Neuronal stem cell (in vitro differentiated cells): ENCODE data around the gene KIAA1671.

Experiments used
- DNase-seq: peaks from one replicate; pipeline ENCODE4 v3.0.0-alpha.2; 2013; ENCODE audit warnings: low spot score
- H2AFZ ChIP-seq: one replicate; pipeline ENCODE4 v1.6.1; 2013; ENCODE audit warnings: mild to moderate bottlenecking, low read length, inconsistent platforms
- H2AK5ac ChIP-seq: 2 replicates; pipeline ENCODE4 v1.6.1; 2013; ENCODE audit warnings: low read depth, mild to moderate bottlenecking, inconsistent platforms, low read length, moderate library complexity, mixed read lengths
- H2BK120ac ChIP-seq: 2 replicates; pipeline ENCODE4 v1.6.1; 2013; ENCODE audit warnings: low read depth, mild to moderate bottlenecking, inconsistent platforms, low read length, moderate library complexity, mixed read lengths
- H2BK12ac ChIP-seq: one replicate; pipeline ENCODE4 v1.6.1; 2013; ENCODE audit warnings: low read length, inconsistent platforms
- H2BK15ac ChIP-seq: 2 replicates; pipeline ENCODE4 v1.6.1; 2013; ENCODE audit warnings: mild to moderate bottlenecking, low read length, inconsistent platforms, mixed read lengths
- H2BK5ac ChIP-seq: one replicate; pipeline ENCODE4 v1.6.1; 2013; ENCODE audit warnings: inconsistent platforms, mild to moderate bottlenecking, low read length, moderate library complexity
- H3K14ac ChIP-seq: one replicate; pipeline ENCODE4 v1.6.1; 2013; ENCODE audit warnings: low read length, inconsistent platforms
- H3K18ac ChIP-seq: 2 replicates; pipeline ENCODE4 v1.6.1; 2013; ENCODE audit warnings: low read length, inconsistent platforms
- H3K23ac ChIP-seq: 2 replicates; pipeline ENCODE4 v1.6.1; 2013; ENCODE audit warnings: low read depth, mild to moderate bottlenecking, mixed read lengths, low read length, inconsistent platforms; ENCODE audit not compliant: poor library complexity
- H3K27ac ChIP-seq: replicated peaks from 3 replicates; pipeline ENCODE4 v1.5.1; 2013; ENCODE audit warnings: low read length, inconsistent platforms
- H3K27me3 ChIP-seq, 3 experiments: 2 replicates each; pipeline ENCODE4 v1.6.1; 2013; ENCODE audit warnings: low read length in 3 of 3, mild to moderate bottlenecking in 2 of 3, inconsistent platforms in 1 of 3, low read depth in 1 of 3, mixed read lengths in 1 of 3, moderate library complexity in 1 of 3; ENCODE audit not compliant: control insufficient read depth in 3 of 3, insufficient read depth in 3 of 3
- H3K36me3 ChIP-seq, 2 donors: replicated peaks in 1 of 2; 2 replicates each; pipeline ENCODE4 v1.6.1; 2013; ENCODE audit warnings: low read length in 2 of 2; ENCODE audit not compliant: control insufficient read depth in 2 of 2, insufficient read depth in 2 of 2
- H3K4ac ChIP-seq: 2 replicates; pipeline ENCODE4 v1.6.1; 2013; ENCODE audit warnings: inconsistent platforms, mild to moderate bottlenecking, low read length, moderate library complexity
- H3K4me1 ChIP-seq, 2 donors: 1 replicate in 1 of 2; 2 replicates in 1 of 2; pipeline ENCODE4 v1.6.1; 2013; ENCODE audit warnings: low read length in 2 of 2, low read depth in 1 of 2; ENCODE audit not compliant: control insufficient read depth in 2 of 2, insufficient read depth in 1 of 2
- H3K4me2 ChIP-seq: one replicate; pipeline ENCODE4 v1.6.1; 2013; ENCODE audit warnings: mild to moderate bottlenecking, low read length, inconsistent platforms; ENCODE audit not compliant: insufficient read depth, poor library complexity, severe bottlenecking
- H3K4me3 ChIP-seq, 2 donors: 2 replicates each; pipeline ENCODE4 v1.5.1; 2013; ENCODE audit warnings: low read length in 2 of 2, mild to moderate bottlenecking in 2 of 2, inconsistent platforms in 1 of 2, moderate library complexity in 1 of 2
- H3K79me1 ChIP-seq: one replicate; pipeline ENCODE4 v1.6.1; 2013; ENCODE audit warnings: low read depth, mild to moderate bottlenecking, inconsistent platforms, low read length, moderate library complexity
- H3K9ac ChIP-seq: one replicate; pipeline ENCODE4 v1.6.1; 2013; ENCODE audit warnings: mild to moderate bottlenecking, low read depth, low read length, inconsistent platforms; ENCODE audit not compliant: poor library complexity
- H3K9me3 ChIP-seq, 2 donors: replicated peaks in 1 of 2; 2 replicates each; pipeline versions ENCODE3 to v1.6.1; 2013; ENCODE audit warnings: low read length in 2 of 2, mild to moderate bottlenecking in 2 of 2, inconsistent platforms in 1 of 2, low read depth in 1 of 2, mixed read lengths in 1 of 2, moderate library complexity in 1 of 2; ENCODE audit not compliant: control insufficient read depth in 2 of 2, insufficient read depth in 1 of 2
- H4K8ac ChIP-seq: one replicate; pipeline ENCODE4 v1.6.1; 2013; ENCODE audit warnings: low read depth, mild to moderate bottlenecking, inconsistent platforms, low read length, moderate library complexity
- H4K91ac ChIP-seq: one replicate; pipeline ENCODE4 v1.6.1; 2013; ENCODE audit warnings: low read length, low read depth, mild to moderate bottlenecking, inconsistent platforms; ENCODE audit not compliant: poor library complexity
- WGBS, 2 donors: extraction: QIAGEN DNeasy Blood & Tissue Kit; methylation state at CpG; one replicate each; pipeline ENCODE4 v1.1.7; 2013; ENCODE audit warnings: missing lambda C conversion rate in 2 of 2, mixed read lengths in 1 of 2; ENCODE audit not compliant: insufficient read length in 2 of 2, insufficient replicate concordance in 1 of 2; ENCODE audit errors: extremely low coverage in 2 of 2; 5-methylcytosine and 5-hydroxymethylcytosine counted together

Gene KIAA1671

GRCh38 chr22:25160120-25160996 lies 207.8 kb downstream of the KIAA1671 start:
- Histone ChIP-seq H3K36me3 (no peaks in the 10 kb centered on the region), H3K9me3 (no peaks in the 10 kb centered on the region), H3K4ac (no peak overlapping the region), H2BK15ac (no peak overlapping the region), H2BK5ac (no peak overlapping the region), H3K27ac (no peak overlapping the region), H3K9ac (peak overlapping the region; percentile 8), H3K23ac (peak overlapping the region; percentile 22), H4K8ac (no peak overlapping the region), H2BK12ac (no peak overlapping the region), H3K27me3 (no peaks in the 10 kb centered on the region), H3K18ac (no peak overlapping the region), H3K14ac (no peak overlapping the region), H2BK120ac (no peak overlapping the region), H2AFZ (no peak overlapping the region), H3K4me2 (no peak overlapping the region), H3K4me3 (peak overlapping the region in 1 of 2 donors; percentile 13), H4K91ac (no peak overlapping the region), H2AK5ac (no peak overlapping the region), H3K79me1 (no peaks in the 10 kb centered on the region), H3K4me1 (no peaks in the 10 kb centered on the region)
- WGBS, 2 donors, result no CpG with 5 or more reads among the region's 11 CpGs
- no peak for DNase-seq

GRCh38 chr22:25161017-25161915 lies 208.8 kb downstream of the KIAA1671 start:
- Histone ChIP-seq H3K27me3 (no peaks in the 10 kb centered on the region), H3K79me1 (no peaks in the 10 kb centered on the region), H3K27ac (no peak overlapping the region), H2BK5ac (no peak overlapping the region), H3K36me3 (no peaks in the 10 kb centered on the region), H3K23ac (no peak overlapping the region), H3K18ac (no peak overlapping the region), H3K4me2 (no peak overlapping the region), H2AK5ac (no peak overlapping the region), H2BK15ac (no peak overlapping the region), H2BK12ac (no peak overlapping the region), H3K9me3 (no peaks in the 10 kb centered on the region), H3K4me3 (peak overlapping the region in 1 of 2 donors; percentile 30), H2BK120ac (no peak overlapping the region), H3K14ac (no peak overlapping the region), H4K91ac (no peak overlapping the region), H2AFZ (no peak overlapping the region), H4K8ac (no peak overlapping the region), H3K9ac (no peak overlapping the region), H3K4me1 (no peaks in the 10 kb centered on the region), H3K4ac (no peak overlapping the region)
- DNase-seq, result no peak
- WGBS, 2 donors, result no CpG with 5 or more reads among the region's 14 CpGs

- H2BK15ac ChIP-seq, result no peak overlapping the region
- no peaks in the 10 kb centered on the region for H3K27me3 ChIP-seq
- DNase-seq, result no peak
- no peak overlapping the region for H2AK5ac ChIP-seq
- H3K9me3 ChIP-seq, result no peaks in the 10 kb centered on the region
- no peak overlapping the region for H3K9ac ChIP-seq
- no peak overlapping the region for H2AFZ ChIP-seq
- H3K4me1 ChIP-seq, result no peaks in the 10 kb centered on the region
- no peak overlapping the region for H3K18ac ChIP-seq
- no peak overlapping the region for H3K27ac ChIP-seq
- H3K4me3 ChIP-seq, result no peak overlapping the region
- no CpG with 5 or more reads among the region's 6 CpGs for WGBS, 2 donors
- no peak overlapping the region for H2BK120ac ChIP-seq
- no peak overlapping the region for H4K91ac ChIP-seq
- H2BK12ac ChIP-seq, result no peak overlapping the region
- H3K79me1 ChIP-seq, result no peaks in the 10 kb centered on the region
- no peak overlapping the region for H4K8ac ChIP-seq
- H3K23ac ChIP-seq, result no peak overlapping the region
- no peak overlapping the region for H3K4me2 ChIP-seq
- H3K4ac ChIP-seq, result no peak overlapping the region
- no peak overlapping the region for H3K14ac ChIP-seq
- no peaks in the 10 kb centered on the region for H3K36me3 ChIP-seq
- no peak overlapping the region for H2BK5ac ChIP-seq
Measured at GRCh38 chr22:25161916-25162530, 209.5 kb downstream of the KIAA1671 start.
